Middle frontal gyrus (tissue), 1 donor: ENCODE data around the gene NEK11.
"Not testable (repeated sequence)": the region's sequence is repeated elsewhere in the genome, so short reads cannot be mapped to it uniquely, and the experiment has no call there.

Experiments used
- DNase-seq: peaks from one replicate; pipeline ENCODE4 v3.0.0-alpha.2; 2015; ENCODE audit warnings: low spot score; ENCODE audit errors: extremely low spot score

NEK11 gene

DNA sequence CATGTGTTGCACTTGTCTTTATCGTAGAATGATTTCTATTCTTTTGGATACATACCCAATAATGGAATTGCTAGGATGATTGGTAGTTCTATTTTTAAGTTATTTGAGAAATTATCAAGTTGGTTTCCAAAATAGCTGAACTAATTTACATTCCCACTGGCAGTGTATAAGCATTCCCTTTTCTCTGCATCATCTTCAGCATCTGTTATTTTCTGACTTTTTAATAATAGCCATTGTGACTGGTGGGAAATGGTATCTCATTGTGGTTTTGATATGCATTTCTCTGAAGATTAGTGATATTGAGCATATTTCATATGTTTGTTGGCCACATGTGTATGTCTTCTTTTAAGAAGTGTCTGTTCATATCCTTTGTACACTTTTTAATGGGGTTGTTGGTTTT lies 273.2 kb downstream of the NEK11 start:
- no peak for DNase-seq

DNA sequence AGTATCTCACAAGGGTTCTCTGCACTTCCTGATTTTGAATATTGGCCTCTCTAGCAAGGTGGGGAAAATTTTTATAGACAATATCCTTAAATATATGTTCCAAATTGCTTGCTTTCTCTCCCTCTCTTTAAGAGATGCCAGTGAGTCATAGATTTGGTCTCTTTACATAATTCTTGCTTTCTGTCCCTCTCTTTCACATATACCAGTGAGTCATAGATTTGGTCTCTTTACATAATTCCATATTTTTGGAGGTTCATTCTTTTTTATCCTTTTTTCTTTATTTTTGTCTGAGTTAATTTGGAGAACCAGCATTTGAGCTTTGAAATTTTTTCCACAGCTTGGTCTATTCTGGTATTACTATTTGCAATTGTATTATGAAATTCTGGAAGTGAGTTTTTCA lies 277.2 kb downstream of the NEK11 start:
- peak; percentile 38 for DNase-seq

DNA sequence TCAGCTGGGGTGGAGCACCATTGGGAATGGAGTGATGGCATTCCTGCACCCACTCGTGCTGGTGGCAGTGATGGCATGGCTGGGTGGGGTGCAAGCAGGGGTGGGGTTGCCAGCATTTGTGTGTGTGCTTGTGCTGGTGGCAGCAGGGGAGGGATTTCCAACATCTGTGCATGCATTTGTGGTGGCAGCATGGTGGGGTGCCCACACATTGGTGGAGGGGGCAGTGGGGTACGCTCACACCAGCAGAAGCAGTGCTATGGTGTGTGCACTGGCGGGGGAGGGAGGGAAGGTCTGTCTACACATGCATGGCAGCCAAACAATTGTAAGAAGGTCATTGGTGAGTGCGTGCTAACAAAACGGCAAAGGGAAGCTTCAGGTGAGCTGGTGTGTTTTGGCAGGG lies 278.2 kb downstream of the NEK11 start:
- no peak for DNase-seq

DNA sequence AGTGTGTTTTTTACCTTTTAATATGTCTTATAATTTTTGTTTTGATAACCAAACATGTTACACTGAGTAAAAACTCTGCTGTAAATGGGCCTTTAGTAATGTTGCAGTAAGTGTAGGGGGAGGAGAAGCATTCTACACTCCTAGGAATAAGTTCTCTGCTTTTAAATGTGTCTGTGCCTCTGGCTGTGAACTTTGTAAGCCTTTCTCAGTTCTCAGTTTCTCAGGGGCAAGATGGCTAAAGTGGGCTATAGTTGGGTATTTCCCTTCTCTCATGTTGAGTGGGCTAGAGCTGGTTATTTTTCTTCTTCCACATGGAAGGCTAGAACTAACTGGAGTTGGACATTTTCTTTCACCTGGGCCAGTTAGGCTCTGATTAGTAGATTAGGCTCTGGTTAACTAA lies 279.6 kb downstream of the NEK11 start:
- no peak for DNase-seq

DNA sequence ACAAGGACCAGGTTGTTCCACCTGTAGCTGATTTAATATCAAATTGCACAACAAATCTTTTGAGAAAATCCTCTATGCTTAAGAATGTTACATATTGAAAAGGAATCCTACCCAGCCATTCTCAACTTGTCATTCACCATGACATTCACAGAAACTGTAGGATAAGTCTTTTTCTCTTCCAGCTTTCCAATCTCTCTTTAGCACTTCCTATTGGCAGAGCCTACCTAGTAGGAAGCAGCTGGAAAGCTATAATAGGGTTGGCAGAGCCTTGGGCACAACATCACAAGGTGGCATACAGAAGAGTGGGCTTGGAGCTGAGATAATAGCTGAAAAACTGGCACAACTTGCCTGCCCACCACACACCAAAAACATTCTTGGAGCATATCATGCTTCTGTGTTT lies 287.6 kb downstream of the NEK11 start:
- no peak for DNase-seq

DNA sequence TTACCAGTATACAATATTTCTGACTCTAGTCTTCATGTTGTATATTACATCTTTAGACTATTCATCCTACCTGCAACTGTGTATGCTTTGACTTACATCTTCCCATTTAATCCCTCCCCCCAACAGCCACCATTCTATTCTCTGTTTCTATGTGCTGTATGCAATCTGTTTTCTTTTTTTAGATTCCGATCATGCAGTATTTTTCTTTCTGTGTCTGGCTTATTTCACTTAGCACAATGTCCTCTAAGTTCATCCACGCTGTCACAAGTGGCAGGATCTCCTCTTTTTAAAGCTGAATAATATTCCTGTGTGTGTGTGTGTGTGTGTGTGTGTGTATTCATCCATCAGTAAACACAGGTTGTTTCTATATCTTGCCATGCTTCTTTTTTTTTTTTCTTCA lies 288.5 kb downstream of the NEK11 start:
- DNase-seq: no peak

DNA sequence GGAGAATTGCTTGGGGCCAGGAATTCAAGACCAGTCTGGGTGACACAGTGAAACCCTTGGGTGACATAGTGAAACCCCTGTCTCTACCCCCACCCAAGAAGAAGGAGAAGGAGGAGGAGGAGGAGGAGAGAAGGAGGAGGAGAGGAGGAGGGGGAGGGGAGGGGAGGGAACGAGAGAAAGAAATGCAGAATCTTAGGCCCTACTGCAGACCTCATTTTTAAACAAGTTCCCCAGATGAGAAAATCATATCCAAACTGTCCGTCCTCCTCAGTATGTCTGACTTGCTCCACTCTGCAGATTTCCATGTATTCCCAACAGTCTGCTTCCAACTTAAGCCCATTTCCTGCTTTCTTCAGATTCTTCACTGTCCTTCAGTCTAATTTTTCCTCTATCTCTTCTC lies 291.0 kb downstream of the NEK11 start:
- no peak for DNase-seq

DNA sequence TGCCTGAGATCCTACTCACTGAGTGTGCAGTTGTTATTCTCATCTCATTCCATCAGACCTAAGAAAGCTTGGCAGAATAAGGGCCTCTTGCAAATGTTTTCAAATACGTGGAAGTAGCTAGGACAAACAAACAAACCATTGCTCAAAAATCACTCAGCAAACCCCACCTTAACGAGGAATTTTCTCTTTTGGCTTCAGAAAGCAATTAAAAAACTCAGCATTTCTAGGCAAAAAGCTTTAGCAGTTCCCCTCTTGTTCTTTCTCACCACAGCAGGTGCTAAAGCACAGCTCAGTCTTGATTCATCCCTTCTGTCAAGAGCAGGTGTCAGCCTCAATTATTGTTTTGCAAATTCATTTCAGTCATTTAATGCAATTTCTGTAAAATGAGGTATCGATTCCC lies 296.3 kb downstream of the NEK11 start:
- DNase-seq: no peak

DNA sequence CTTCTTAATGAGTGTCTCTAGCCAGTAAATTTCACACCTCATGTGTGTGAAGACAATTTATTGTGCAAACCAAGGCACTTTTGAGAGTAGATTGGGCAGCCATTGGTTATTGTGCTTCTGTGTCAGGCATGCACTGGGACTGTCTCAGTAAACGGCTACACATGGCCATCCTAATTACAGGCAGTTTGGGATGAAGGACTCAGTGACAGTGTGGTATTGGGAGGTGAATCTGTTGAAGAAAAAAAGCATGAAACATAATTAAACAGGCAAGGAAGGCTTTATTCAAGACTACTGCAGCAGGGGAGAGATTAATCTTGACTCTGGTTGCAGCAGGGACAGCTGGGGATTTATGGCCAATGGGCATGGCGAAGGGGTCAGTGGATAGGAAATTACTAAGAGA lies 297.1 kb downstream of the NEK11 start:
- no peak for DNase-seq

DNA sequence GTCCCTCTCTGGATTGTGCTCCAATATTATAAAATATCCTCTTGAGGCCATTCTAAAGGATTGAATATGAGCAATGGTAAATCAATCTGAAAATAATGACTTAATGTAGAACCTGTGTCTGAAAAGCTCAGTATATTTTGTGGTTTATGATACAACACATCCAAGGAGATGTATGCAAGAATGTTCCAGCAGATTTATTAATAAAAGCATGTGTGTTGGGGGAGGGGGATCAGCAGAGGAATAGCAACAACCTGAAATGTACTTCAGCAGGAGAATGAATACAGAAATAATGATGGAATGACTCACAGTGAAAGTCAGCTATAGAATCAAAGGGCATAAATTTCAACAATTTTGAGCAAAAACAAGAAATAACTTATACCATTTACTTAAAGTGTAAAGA lies 298.2 kb downstream of the NEK11 start:
- no peak for DNase-seq

DNA sequence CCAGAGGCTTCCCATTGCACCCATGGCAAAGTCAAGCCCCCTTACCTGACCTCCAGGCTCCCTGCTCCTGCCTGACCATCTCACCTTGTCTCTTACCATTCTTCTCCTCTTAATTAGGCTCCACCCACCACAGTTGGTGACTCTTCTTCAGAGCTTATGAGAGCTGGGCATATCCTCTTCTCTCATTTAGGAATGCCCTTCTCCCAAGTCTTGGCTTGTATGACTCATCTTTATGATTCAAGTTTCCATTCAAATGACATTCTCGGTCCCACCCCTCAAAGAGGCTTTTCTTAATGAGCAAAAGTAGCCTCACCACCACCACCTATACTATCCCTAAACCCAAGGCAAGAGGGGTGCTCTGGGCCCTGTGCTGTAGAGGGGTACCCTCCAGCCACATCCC lies 299.6 kb downstream of the NEK11 start:
- no peak for DNase-seq

DNA sequence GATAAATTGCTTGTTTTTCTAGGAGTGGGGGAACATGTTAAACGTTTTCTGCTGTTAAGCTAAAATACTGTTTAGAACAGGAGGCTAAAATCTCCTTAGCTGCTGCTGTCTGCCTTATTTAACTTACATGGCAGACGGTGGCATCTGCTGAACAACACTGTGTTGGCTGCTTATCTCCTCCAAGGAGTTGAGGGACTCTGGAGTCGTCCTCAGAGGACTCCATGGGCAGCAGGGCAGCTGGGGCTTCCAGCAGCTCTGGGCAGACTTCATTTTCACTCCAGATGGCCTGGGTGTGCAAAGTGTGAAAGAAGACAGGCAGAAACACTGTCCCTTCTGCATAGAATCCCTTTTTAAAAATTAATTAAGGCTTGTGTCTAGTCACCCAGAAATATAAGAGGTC lies 302.0 kb downstream of the NEK11 start:
- DNase-seq: no peak

DNA sequence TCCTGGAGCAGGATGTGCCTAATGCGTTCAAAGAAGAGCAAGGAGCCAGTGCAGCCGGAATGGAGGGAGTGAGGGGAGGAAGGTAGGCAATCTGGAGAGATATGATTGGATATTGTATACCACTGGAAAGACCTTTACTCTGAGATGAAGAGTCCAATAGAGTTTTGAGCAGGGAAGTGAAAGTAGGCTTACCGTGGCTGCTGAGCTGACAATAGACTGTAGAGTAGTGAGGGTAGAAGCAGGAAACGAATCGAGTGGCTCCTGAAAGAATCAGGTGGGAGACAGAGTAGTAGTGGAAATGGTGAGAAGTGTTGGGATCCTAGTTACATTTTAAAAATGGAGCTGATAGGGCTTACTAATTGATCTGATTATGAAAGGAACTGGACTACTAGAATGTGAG lies 303.1 kb downstream of the NEK11 start:
- DNase-seq: no peak

DNA sequence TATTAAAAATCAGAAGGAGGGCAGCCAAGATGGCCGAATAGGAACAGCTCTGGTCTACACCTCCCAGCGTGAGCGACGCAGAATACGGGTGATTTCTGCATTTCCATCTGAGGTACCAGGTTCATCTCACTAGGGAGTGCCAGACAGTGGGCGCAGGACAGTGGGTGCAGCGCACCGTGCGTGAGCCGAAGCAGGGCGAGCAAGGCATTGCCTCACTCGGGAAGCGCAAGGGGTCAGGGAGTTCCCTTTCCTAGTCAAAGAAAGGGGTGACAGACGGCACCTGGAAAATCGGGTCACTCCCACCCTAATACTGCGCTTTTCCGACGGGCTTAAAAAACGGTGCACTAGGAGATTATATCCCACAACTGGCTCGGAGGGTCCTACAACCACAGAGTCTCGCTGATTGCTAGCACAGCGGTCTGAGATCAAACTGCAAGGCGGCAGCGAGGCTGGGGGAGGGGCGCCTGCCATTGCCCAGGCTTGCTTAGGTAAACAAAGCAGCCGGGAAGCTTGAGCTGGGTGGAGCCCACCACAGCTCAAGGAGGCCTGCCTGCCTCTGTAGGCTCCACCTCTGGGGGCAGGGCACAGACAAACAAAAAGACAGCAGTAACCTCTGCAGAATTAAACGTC lies 304.9 kb downstream of the NEK11 start:
- not testable (repeated sequence) for DNase-seq

DNA sequence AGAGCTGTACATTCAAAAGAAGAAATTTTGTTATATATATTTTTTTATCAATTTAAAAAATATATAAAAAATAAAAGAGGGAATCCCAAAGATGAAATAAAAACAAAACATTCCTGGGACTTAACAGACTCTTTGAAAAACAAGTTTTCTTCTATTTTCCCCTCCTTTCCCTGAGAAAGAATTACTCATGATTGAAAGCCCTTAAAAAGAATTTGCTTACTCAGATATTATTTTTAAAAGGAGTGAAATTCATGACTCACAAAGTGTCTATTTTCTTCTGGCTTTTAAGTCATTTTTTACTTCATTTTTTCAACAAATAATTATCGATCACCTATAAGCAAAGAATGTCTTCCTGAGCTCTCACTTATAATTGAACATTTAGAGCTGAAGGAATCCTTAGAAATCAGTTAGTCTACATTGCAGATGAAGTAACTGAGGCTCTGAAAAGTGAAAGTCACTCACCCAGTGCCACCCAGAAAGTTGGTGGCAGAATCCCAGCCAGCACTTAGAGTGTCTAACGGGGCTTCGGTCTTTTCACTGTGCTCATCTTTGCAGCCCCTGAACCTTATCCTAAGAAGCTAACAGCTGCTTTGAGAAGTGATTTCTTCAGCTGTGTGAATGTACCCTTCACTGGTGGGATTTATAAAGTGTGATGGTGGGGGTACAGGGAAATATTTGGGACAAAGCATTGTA lies 312.4 kb downstream of the NEK11 start:
- no peak for DNase-seq

DNA sequence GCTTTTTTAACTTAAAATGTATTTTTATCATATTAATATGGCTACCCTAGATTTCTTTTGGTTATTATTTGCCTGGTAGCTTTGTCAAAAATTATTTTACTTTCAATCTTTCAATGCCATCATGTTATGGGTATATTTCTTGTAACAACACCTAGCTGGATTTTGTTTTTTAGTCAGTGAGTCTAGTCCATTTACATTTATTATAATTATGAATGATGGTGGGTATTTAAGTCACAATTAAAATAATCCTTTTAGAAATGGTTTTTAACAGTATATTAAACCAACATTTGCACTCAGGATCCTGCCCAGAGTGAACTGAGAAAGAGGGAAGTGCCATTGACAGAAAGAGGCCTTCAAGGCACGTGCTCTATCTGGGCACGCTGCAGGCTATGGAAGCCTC lies 315.1 kb downstream of the NEK11 start:
- no peak for DNase-seq

DNA sequence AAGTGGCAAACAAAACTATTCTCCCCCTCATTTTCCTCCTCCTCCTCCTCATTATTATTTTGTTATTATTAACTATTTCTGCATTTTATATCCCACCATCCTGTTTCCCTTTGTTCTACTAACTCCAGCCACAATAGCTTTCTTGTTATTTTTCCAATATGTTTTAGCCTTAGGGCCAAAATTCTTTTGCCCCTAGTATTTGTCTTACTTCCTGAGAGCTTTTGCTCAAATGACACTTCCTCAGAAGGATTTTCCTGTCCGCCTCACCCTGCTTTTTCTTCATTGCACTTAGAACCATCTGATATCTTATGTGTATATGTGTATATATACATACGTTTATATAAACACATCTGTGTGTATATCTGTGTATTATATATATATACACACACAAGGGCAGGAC lies 322.2 kb downstream of the NEK11 start:
- DNase-seq: no peak

DNA sequence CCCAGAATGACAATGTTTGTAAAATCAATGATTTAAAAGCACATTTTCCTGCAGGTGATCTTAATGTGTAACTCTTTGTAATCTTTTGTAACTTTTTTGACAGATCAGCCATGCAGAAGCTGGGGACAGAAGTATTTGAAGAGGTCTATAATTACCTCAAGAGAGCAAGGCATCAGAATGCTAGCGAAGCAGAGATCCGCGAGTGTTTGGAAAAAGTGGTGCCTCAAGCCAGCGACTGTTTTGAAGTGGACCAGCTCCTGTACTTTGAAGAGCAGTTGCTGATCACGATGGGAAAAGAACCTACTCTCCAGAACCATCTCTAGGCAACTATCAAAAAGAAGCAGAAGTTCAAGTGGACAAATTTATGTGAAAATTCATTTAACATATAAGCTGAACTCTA lies 322.8 kb downstream of the NEK11 start:
- no peak for DNase-seq

DNA sequence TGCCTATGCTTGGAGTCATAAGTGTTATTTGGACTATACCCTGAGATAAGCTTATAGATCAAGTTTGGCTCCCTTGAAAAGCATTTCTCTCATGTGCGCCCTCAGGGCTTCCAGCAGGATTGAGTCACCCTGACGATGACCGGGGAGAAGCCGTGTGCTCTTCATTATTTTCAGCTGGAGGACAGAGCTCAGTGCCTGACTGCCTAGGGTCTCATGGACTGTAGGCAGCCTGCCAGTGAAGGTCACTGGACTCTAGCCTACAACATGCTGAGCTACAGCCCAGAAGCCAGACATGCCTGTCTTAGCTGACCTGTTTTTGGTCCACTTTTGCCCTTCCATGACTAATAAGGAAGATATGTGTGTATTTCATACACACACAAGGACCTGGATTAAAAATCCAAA lies 323.3 kb downstream of the NEK11 start:
- no peak for DNase-seq

DNA sequence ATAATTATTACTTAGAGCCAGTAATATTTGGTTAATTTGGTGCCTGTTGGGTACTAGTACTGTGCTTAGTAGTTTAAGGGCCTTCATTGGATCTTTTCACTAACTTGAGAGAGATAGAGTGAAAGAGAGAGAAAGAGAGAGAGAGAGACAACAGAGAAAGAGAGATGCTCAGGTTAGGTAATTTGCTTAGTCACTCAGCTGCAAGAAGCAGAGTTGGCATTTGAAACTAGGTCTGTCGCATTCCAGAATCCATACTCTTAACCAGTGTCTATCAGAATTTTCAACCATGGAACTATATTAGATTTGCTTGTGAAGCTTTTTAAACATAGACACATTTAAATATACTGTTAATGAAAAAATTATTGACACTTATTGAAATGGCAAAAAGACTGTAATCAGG lies 323.8 kb downstream of the NEK11 start:
- DNase-seq: no peak

DNA sequence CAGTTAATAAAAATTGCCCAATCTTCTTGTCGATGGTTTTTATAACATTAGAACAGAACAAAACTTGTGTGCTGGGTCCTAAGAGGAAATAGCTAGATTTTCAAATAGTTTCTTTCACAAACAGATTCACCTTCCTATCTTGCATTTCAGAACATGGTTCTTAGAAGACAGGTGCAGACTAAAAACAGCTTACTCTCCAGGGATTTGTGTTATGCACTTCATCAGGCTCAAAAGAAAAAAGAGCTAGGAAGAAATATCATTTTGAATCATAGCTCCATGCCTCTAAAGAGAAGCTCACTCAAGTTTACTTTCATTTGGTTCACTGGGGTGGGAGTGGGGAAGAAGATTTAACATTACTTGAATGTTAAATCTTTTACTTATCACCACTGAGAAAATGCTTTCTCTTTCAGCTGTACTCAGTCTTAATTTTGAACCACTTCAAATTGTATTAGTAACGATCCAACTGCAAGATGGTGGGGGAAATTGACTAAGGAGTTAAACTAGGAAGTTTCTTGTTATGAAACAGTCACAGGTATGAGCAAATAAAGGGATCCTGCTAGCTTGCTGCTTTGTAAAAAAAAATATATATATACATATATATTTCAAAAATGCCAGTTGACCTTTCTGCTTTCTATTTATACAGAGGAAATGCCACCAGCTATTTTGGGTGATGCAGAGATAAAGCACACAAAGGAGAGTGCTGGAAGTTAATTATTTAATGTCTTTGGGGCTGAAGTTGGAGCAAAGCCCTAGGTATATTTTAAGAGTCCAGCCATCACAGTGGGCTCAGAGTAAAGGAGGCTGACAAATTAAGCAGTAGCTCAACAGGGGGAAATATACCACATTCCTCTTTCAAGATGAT lies 326.6 kb downstream of the NEK11 start:
- no peak for DNase-seq

DNA sequence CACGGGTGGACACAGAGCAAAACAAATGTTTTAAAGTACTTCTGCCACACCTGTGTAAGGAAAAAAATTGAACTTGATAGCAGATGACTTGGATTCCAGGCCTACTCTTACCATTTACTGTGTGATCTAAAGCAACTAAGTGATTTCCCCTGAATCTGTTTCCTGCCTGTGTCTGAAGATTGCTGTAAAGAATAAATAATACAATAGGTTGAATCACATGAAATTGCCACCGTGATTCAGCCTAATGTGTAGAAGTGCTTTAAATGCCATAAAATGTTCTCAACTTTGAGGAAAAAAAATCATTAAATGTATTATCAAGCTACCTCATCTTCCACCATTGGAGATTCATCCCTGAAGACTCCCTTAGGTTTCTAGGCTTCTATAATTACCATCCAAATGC lies 327.3 kb downstream of the NEK11 start:
- DNase-seq: no peak
